Measurements from ENCODE around the gene NGFR. TPM values are rescaled to one million over a fixed set of nuclear protein-coding genes. Genes with fewer than 3 reads are reported as not detected.
"Not testable (repeated sequence)": the region's sequence is repeated elsewhere in the genome, so short reads cannot be mapped to it uniquely, and the experiment has no call there.

The NGFR gene
- polyA plus RNA-seq, 4 donors, result 3.6 to 8.9 (median 6.6) TPM

DNA sequence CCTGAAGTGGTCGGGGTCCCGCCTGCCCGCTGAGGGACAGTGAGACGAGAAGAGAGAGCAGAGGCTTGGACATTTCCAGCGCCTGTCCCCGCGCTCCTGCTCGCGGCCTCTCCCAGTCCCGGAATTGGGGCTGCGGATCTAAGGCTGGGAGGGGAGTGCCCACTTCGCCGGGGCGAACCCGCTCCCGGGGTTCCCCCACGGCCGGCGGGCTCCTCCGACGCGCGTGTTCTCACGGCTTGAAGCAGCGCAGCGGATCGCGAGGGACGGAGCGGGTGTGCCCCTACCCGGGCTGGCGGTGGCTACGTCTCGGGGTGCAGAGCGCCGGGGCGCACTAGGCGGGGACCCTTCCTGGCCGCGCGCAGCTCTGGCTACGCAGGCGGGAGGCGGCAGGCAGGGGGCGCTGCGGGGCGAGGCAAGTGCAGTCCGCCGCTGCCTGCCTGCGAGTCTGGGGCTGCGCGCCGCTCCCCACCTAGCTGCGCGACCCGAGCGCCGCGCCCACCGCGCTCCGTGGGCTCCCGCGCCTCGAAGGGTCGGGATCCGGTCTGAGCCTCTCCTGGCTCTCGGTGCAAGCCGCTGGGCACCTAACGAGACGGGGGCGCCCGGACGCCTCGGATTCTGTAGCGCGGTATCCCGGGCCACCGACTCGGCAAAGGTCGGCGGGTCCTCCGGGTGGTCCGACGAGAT is 1.2 kb downstream of the NGFR start:
- no peak for DNase-seq (ENCODE audit: low read depth in 4 of 4, low spot score in 2 of 4)

DNA sequence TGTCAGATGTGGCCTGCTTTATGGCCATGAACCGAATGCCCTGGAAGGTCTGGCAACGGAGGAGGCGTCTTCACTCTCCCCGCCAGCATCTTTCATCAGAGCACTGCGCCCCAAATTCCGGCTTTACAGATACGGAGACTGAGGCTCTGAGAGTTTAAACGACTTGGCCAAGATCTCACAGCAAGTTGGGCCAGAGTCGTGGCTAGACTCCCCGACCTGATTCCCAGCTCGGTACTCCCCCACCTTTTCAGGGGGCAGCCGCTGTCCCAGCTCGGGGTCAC is 1.7 kb downstream of the NGFR start:
- DNase-seq (ENCODE audit: low read depth in 4 of 4, low spot score in 2 of 4), result no peak

DNA sequence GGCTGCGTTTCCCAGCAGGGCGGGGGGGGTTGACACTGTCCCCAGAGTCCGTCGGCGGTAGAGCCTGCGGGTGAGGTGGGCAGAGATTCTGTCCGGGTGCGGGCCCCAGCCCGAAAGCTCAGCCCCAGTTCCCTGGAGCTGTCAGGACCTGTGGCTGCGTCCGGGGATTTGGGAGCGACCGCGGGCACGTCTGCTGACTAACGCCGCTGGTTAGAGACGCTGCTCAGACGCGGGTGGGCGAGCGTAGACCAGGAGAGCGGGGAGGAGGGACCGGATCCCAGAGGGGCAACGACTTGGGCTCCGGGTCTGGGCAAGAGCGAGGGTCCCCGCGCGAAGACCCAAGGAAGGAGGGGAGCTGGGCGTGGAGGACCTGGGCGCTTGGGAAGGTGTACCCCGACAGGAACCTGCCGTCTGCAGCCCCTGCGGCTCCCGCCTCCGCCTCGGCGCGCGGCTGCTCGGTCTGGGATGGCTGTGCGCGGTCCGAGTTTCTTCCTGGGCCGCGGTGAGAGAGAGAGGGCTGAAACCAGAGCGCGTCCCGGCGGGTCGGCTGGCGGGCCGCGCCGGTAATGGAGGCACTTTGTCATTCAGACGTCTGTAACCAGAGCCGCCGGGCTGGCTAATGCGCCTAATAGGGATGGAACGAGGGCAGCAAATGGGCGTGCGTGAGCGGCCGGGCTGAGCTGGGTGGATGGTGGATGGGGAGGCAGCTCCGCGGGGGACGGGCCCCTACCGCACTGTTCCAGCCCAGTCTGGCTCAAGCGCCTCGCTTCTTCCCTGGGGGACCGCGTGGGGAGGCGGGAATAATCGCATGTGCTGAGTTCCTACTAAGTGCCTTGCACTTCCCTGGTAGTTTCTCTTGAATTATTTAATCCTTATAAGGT is 2.3 kb downstream of the NGFR start:
- no peak for DNase-seq (ENCODE audit: low read depth in 4 of 4, low spot score in 2 of 4)

DNA sequence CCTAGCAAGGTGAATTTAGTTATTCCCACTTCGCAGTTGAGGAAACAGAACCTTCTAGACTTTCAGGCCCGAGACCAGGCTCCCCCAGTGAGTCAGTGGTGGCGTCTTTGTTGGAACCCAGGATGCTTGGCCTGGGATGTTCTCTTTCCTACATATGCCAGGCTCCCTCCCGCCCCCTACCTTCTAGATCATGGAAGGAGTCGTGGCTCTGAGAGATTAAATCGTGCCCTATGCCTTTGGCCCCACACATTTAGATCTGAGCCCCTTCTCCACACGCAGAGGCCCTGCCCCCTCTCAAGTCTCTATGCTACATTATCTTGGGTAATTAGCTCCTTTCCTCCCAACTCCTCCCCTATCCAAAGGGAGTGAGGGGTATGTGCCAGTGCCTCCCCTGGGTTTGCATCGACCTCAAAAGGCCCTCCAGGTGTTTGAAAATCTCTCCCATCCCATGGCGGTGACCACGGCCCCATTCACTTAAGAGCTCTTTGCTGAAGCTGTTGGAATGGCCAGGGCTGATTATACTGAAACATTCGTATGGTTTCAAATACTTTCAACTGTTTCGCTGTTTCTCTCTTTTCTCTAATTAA is 3.0 kb downstream of the NGFR start:
- no peak for DNase-seq (ENCODE audit: low read depth in 4 of 4, low spot score in 2 of 4)

DNA sequence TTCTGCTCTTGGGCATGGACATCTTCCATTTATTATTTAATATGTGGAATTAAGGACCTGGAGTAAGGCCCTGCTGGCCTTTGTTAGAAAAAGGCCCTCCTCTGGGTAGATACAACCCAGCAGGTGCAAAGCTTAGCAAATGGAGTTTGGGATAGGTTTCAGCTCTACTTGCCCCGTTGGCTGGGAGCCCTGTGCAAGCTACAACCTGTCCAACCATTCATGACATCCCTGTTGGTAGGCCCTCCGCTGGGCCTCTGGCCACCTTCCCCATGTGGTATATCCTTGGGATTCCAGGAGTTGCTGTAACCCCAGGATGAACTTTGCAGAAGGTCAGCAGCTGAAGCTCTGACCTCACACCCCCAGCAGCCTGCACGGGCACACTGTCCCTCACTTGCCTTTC is 6.4 kb downstream of the NGFR start:
- DNase-seq (ENCODE audit: low read depth in 4 of 4, low spot score in 2 of 4), result no peak

DNA sequence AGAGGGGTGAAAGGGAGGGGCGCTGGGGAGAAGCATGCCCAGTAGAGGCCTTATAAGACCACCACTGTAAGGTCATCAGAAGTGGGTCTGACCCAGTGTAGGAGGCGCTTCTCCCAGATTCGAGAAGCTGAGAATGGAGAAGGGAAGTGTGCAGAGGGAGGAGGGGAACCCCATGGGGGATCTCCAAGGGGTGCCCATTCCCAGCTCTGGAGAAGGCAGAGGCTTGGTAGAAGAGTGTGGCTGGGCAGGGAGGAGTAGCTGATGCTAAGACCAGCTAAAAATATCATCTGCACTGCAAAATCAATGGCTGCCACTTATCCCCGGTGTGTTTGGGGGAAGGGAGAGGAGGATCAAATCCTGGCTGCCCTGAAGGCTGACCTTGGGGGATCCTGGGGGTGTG is 7.2 kb downstream of the NGFR start:
- no peak for DNase-seq (ENCODE audit: low read depth in 4 of 4, low spot score in 2 of 4)

DNA sequence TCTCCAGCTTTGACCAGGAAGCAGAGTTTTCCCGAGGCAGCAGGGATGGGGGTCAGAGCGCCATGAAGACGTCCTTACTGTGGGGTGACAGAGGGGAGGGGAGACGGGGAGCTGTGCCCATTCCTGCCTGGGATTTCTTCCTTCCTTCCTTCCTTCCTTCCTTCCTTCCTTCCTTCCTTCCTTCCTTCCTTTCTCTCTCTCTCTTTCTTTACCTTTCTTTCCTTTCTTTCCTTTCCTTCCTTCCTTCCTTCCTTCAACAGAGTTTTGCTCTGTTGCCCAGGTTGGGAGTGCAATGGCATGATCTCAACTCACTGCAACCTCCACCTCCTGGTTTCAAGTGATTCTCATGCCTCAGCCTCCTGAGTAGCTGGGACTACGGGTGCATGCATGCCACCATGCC is 7.6 kb downstream of the NGFR start:
- DNase-seq (ENCODE audit: low read depth in 4 of 4, low spot score in 2 of 4), result not testable (repeated sequence)

DNA sequence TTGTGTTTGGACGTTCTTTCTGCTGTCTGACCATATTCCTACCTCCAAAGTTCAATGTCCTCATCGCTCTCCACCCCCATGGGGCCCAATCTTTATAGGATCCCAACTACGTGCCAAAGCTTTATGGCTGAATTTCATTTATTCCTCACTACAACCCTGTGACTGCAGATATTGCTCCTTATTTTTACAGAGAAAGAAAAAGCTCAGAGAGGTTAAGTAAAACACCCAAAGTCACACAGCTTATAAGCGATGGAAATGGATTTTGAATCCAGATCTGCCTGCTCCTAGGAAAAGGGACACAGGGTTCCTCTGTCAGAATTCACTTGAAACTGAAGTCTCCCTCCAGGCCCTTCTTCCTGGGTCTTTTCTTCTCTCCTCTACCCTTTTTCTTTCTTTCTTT is 9.3 kb downstream of the NGFR start:
- no peak for DNase-seq (ENCODE audit: low read depth in 4 of 4, low spot score in 2 of 4)

DNA sequence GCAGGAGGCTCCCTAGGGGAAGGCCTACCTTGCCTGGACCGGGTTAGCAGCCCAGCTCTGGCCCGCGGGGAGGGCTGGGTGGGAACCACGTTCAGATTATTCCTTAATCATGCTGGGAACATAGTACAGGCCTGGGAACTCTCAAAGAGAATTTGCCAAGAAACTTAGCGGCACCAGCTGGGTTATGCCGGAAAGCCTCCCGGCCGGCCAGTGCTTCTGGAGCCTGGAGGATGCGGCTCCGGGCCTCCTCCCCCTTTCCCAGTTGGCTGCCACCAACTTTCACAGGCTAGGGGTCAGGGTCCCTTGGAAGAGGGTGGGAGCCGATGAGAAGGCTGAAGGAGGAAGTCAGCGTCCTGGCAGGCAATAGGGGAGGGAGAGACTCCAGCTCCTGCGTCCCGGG is 10.8 kb downstream of the NGFR start:
- DNase-seq (ENCODE audit: low read depth in 4 of 4, low spot score in 2 of 4), result no peak

DNA sequence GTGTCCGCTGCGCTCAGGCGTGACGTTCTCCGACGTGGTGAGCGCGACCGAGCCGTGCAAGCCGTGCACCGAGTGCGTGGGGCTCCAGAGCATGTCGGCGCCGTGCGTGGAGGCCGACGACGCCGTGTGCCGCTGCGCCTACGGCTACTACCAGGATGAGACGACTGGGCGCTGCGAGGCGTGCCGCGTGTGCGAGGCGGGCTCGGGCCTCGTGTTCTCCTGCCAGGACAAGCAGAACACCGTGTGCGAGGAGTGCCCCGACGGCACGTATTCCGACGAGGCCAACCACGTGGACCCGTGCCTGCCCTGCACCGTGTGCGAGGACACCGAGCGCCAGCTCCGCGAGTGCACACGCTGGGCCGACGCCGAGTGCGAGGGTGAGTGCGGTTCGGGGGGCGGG is 11.2 kb downstream of the NGFR start:
- DNase-seq (ENCODE audit: low read depth in 4 of 4, low spot score in 2 of 4), result no peak

DNA sequence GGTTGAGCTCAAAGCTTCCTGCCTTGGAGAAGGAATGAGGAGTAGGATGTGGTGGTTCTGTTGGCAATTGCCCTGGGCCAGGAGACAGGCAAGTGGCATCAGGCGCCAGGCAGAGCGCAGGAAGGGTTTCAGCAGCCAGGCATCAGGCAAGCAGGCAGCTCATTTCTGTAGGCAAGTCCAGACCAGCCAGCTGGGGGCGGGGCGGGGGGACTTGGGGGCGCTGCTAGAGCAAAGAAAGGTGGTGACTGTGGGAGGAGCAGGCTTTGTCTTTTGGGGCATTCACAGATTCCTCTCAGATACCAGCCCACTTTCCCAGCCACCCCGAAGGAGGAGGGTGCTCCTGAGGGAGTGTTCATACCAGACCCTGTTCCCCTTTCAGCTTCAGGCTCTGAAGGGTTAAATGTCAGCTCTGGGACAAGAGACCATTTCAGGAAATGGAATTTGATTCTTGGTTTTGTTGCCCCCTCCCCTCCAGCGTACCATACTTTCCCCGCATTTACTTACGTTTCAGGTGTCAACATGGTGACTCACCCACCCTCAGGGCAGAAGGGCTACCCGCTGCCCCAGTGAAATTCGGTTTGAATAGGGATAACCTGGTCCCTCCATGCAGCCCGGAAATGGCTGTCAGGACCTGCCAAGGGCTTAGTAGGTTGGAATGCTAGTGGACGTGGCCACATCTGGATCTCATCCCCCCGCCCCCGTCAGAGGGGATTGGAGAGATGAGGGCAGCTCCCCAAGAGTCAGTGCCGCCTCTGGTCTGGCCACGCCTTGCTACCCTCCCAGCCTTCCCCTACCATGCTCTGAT is 13.2 kb downstream of the NGFR start:
- DNase-seq (ENCODE audit: low read depth in 4 of 4, low spot score in 2 of 4), result no peak

DNA sequence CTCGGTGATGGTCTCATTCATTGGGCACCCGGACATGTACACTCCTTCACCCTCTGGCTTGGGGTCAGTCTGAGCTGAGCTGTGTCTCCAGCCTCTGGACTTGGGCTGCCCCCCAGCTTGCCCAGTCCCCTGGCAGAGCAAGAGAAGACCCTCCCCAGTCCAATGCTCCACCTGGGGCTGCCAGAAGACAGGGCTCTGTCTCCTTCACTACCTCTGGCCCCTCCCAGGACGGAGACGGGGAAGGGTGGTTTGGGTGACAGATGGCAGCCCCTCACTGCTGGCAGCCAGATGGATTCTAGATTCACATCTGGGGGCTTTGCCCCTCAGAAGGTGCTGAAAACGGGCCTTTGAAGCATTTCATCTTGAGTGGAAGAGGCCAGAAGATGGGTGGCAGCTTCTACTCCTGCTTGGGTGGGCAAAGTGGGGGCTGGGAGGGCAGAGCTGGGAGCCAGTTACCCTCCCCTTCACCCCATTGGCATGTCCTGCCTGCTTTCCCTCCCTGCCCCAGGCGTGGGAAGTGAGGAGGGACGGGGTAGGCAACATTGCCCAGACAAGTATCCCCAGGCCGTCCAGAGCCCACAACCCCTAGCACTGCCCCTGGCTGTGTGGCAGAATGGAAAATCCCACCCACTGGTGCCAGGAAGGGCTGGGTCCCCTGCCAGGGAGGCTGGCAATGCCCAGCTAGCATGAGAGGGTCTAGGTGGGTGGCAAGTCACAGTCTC is 13.9 kb downstream of the NGFR start:
- DNase-seq (ENCODE audit: low read depth in 4 of 4, low spot score in 2 of 4), result no peak

DNA sequence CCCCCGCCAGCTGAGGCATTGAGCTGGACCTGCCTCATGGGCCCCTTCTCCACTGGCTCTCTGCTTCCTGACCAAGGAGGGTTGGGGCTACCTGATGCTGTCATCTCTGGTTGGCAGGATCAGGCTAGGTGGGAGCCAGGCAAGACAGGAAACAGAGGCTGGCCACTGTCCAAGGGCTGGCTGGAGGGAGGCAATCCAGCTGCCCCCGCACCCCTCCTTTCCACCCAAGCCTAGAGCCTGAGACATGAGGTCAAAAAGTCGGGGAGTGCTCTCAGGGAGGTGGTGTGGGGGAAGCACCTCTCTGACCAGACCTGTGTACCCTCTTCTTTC is 14.5 kb downstream of the NGFR start:
- no peak for DNase-seq (ENCODE audit: low read depth in 4 of 4, low spot score in 2 of 4)

DNA sequence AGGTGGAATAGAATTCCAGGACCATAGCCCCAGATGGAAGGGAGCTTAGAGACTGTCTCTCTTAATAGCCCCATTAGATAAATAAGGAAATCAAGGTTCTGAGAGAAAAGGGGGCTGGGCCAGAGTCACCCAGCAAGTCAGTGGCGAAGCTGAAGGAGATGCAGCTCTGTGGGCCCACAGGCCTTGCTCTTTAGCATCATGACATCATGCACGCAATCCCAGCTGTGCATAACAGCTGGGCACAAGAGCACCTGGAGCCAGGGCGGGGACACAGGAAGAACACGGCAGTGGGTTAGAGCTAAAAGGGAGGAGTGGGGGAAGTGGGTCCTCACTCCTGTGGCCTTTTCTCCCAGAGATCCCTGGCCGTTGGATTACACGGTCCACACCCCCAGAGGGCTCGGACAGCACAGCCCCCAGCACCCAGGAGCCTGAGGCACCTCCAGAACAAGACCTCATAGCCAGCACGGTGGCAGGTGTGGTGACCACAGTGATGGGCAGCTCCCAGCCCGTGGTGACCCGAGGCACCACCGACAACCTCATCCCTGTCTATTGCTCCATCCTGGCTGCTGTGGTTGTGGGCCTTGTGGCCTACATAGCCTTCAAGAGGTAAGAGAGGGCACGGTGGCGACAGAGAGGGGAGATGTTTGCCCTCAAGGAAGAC is 15.1 kb downstream of the NGFR start:
- DNase-seq (ENCODE audit: low read depth in 4 of 4, low spot score in 2 of 4), result no peak

DNA sequence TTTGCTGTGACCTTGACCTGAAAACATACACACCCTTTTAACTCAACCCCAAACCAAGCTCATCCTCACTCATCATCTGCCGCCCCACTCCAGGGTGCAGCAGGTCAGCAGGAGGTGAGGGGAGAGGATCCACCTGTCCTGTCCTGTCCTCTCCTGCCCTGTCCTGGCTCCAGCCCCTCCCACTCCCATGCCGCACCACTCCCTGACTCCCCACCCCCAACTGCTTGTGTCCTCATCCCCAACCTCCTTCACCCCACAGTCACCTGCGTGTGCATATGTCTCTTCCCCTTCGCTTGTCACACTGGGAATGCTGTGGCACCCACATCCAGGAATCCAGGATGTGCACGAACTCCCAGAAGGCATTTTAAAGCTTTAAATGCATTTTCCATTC is 15.6 kb downstream of the NGFR start:
- no peak for DNase-seq (ENCODE audit: low read depth in 4 of 4, low spot score in 2 of 4)

DNA sequence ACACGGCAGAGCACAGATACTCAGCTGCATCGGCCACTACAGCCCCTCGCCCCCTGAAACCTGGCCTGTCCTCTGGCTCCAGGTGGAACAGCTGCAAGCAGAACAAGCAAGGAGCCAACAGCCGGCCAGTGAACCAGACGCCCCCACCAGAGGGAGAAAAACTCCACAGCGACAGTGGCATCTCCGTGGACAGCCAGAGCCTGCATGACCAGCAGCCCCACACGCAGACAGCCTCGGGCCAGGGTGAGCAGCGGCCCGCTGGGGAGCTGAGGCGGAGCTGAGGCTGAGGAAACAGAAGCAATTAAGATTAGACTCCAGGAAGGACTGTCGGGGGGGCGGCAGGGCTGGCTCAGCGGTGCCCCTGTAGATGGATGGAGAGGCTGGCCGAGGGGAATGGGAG is 16.7 kb downstream of the NGFR start:
- DNase-seq (ENCODE audit: low read depth in 4 of 4, low spot score in 2 of 4), result no peak

DNA sequence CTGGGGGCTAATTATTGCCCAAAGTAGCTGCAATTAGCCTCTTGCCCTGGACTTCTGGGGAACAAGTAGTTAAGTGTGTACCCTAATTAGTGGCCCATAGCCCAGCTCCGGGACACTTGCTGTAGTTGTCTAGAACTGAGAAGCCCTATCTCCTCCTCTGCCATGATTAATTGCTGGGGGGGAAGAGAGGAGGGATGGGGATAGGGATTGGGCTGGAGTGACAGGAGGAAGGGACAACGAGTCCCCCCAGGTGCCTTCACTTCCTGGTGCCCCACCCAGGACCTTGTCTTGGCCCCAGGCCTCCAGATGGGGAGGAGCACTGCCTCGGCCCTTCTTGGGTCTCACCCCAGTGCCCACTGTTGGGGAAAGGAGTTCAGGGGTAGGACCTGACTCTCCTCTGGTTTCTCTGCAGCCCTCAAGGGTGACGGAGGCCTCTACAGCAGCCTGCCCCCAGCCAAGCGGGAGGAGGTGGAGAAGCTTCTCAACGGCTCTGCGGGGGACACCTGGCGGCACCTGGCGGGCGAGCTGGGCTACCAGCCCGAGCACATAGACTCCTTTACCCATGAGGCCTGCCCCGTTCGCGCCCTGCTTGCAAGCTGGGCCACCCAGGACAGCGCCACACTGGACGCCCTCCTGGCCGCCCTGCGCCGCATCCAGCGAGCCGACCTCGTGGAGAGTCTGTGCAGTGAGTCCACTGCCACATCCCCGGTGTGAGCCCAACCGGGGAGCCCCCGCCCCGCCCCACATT is 17.4 kb downstream of the NGFR start:
- no peak for DNase-seq (ENCODE audit: low read depth in 4 of 4, low spot score in 2 of 4)

DNA sequence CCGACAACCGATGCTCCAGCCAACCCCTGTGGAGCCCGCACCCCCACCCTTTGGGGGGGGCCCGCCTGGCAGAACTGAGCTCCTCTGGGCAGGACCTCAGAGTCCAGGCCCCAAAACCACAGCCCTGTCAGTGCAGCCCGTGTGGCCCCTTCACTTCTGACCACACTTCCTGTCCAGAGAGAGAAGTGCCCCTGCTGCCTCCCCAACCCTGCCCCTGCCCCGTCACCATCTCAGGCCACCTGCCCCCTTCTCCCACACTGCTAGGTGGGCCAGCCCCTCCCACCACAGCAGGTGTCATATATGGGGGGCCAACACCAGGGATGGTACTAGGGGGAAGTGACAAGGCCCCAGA is 17.9 kb downstream of the NGFR start:
- DNase-seq (ENCODE audit: low read depth in 4 of 4, low spot score in 2 of 4), result no peak

DNA sequence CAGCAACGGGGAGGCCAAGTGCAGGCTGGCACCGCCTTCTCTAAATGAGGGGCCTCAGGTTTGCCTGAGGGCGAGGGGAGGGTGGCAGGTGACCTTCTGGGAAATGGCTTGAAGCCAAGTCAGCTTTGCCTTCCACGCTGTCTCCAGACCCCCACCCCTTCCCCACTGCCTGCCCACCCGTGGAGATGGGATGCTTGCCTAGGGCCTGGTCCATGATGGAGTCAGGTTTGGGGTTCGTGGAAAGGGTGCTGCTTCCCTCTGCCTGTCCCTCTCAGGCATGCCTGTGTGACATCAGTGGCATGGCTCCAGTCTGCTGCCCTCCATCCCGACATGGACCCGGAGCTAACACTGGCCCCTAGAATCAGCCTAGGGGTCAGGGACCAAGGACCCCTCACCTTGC is 18.5 kb downstream of the NGFR start:
- DNase-seq (ENCODE audit: low read depth in 4 of 4, low spot score in 2 of 4), result no peak
